H9 (cell line): ENCODE results near the gene LETM1. TPM values are rescaled to one million over a fixed set of nuclear protein-coding genes. Genes with fewer than 3 reads are reported as not detected.

Experiments
- DNase-seq: peaks from one replicate; pipeline ENCODE4 v3.0.0-alpha.2; 2017
- H2AFZ ChIP-seq: one replicate; pipeline ENCODE4 v1.6.1; 2013; ENCODE audit warnings: mild to moderate bottlenecking, low read length, control low read depth, moderate library complexity
- H2AK5ac ChIP-seq: 2 replicates; pipeline ENCODE4 v1.6.1; 2013; ENCODE audit warnings: low read length, control low read depth, mixed read lengths; ENCODE audit not compliant: insufficient read length
- H2BK120ac ChIP-seq: one replicate; pipeline ENCODE4 v1.6.1; 2013; ENCODE audit warnings: low read depth, mild to moderate bottlenecking, low read length, control low read depth, inconsistent platforms; ENCODE audit not compliant: poor library complexity, severe bottlenecking
- H2BK12ac ChIP-seq: 2 replicates; pipeline ENCODE4 v1.6.1; 2013; ENCODE audit warnings: low read length, control low read depth, mixed read lengths, low read depth; ENCODE audit not compliant: insufficient read length
- H2BK15ac ChIP-seq: 2 replicates; pipeline ENCODE4 v1.6.1; 2013; ENCODE audit warnings: low read depth, low read length, control low read depth
- H2BK20ac ChIP-seq: one replicate; pipeline ENCODE4 v1.6.1; 2013; ENCODE audit warnings: low read depth, mild to moderate bottlenecking, low read length, control low read depth, inconsistent platforms; ENCODE audit not compliant: poor library complexity, severe bottlenecking
- H2BK5ac ChIP-seq: 2 replicates; pipeline ENCODE4 v1.6.1; 2013; ENCODE audit warnings: low read length, control low read depth, mixed read lengths; ENCODE audit not compliant: insufficient read length
- H3K14ac ChIP-seq: 2 replicates; pipeline ENCODE4 v1.6.1; 2013; ENCODE audit warnings: low read length, control low read depth; ENCODE audit not compliant: insufficient read depth
- H3K18ac ChIP-seq: 2 replicates; pipeline ENCODE4 v1.6.1; 2013; ENCODE audit warnings: low read depth, mild to moderate bottlenecking, mixed read lengths, low read length, control low read depth; ENCODE audit not compliant: insufficient read length
- H3K23ac ChIP-seq: 2 replicates; pipeline ENCODE4 v1.6.1; 2013; ENCODE audit warnings: low read length, control low read depth, mixed read lengths, low read depth; ENCODE audit not compliant: insufficient read length
- H3K23me2 ChIP-seq: 2 replicates; pipeline ENCODE4 v1.6.1; 2013; ENCODE audit warnings: low read depth, mild to moderate bottlenecking, mixed read lengths, low read length, control low read depth; ENCODE audit not compliant: insufficient read length, poor library complexity, severe bottlenecking
- H3K27ac ChIP-seq: 2 replicates; pipeline ENCODE4 v1.5.1; 2013; ENCODE audit warnings: low read length, control low read depth, mixed read lengths, low read depth; ENCODE audit not compliant: insufficient read length
- H3K27me3 ChIP-seq: 2 replicates; pipeline ENCODE4 v1.6.1; 2013; ENCODE audit warnings: low read length, control low read depth, inconsistent platforms; ENCODE audit not compliant: insufficient read depth
- H3K4ac ChIP-seq: 2 replicates; pipeline ENCODE4 v1.6.1; 2013; ENCODE audit warnings: low read depth, mild to moderate bottlenecking, control low read depth, inconsistent platforms, low read length, moderate library complexity
- H3K4me1 ChIP-seq: 2 replicates; pipeline ENCODE4 v1.6.1; 2013; ENCODE audit warnings: low read length, control low read depth, inconsistent platforms; ENCODE audit not compliant: insufficient read depth
- H3K4me2 ChIP-seq: 2 replicates; pipeline ENCODE4 v1.6.1; 2013; ENCODE audit warnings: low read length, control low read depth, mixed read lengths; ENCODE audit not compliant: insufficient read length, insufficient read depth
- H3K56ac ChIP-seq: 2 replicates; pipeline ENCODE4 v1.6.1; 2013; ENCODE audit warnings: low read depth, mild to moderate bottlenecking, mixed read lengths, low read length, control low read depth; ENCODE audit not compliant: insufficient read length
- H3K79me1 ChIP-seq: 2 replicates; pipeline ENCODE4 v1.6.1; 2013; ENCODE audit warnings: low read depth, mild to moderate bottlenecking, moderate library complexity, low read length, control low read depth, inconsistent platforms; ENCODE audit not compliant: insufficient read depth, poor library complexity, severe bottlenecking
- H3K79me2 ChIP-seq: 2 replicates; pipeline ENCODE4 v1.6.1; 2013; ENCODE audit warnings: low read length, control low read depth, inconsistent platforms; ENCODE audit not compliant: insufficient read depth
- H3K9ac ChIP-seq: 2 replicates; pipeline ENCODE4 v1.6.1; 2013; ENCODE audit warnings: low read length, control low read depth, mixed read lengths; ENCODE audit not compliant: insufficient read length; ENCODE audit errors: extremely low read depth
- H3K9me3 ChIP-seq: one replicate; pipeline ENCODE4 v1.6.1; 2013; ENCODE audit warnings: low read depth, low read length, inconsistent platforms; ENCODE audit not compliant: control insufficient read depth
- H3T11ph ChIP-seq: one replicate; pipeline ENCODE4 v1.6.1; 2013; ENCODE audit warnings: mild to moderate bottlenecking, low read length, control low read depth, inconsistent platforms
- H4K20me1 ChIP-seq: one replicate; pipeline ENCODE4 v1.6.1; 2013; ENCODE audit not compliant: control insufficient read depth, insufficient read length, insufficient read depth
- H4K5ac ChIP-seq: 2 replicates; pipeline ENCODE4 v1.6.1; 2013; ENCODE audit warnings: low read depth, mild to moderate bottlenecking, mixed read lengths, low read length, control low read depth; ENCODE audit not compliant: insufficient read length
- H4K8ac ChIP-seq: replicated peaks from 2 replicates; pipeline ENCODE4 v1.6.1; 2013; ENCODE audit warnings: low read length, control low read depth, mixed read lengths, low read depth; ENCODE audit not compliant: insufficient read length
- H4K91ac ChIP-seq: 2 replicates; pipeline ENCODE4 v1.6.1; 2013; ENCODE audit warnings: low read depth, mild to moderate bottlenecking, moderate library complexity, mixed read lengths, low read length, control low read depth; ENCODE audit not compliant: insufficient read length
- H3K27ac Mint-ChIP-seq, 3 experiments: 2 replicates in 2 of 3; 3 replicates in 1 of 3; pipeline ENCODE4 v1.8.0; 2020 to 2021; ENCODE audit warnings: mixed read lengths in 3 of 3, mild to moderate bottlenecking in 1 of 3, moderate library complexity in 1 of 3
- H3K27me3 Mint-ChIP-seq: 2 replicates; pipeline ENCODE4 v1.8.0; 2021; ENCODE audit warnings: low read depth, mild to moderate bottlenecking, moderate library complexity, mixed read lengths
- H3K36me3 Mint-ChIP-seq, 3 experiments: 2 replicates in 2 of 3; 3 replicates in 1 of 3; pipeline ENCODE4 v1.8.0; 2020 to 2021; ENCODE audit warnings: low read depth in 3 of 3, mixed read lengths in 3 of 3; ENCODE audit not compliant: insufficient read depth in 1 of 3
- H3K4me1 Mint-ChIP-seq, 2 experiments: 2 replicates each; pipeline ENCODE4 v1.8.0; 2020; ENCODE audit warnings: mixed read lengths in 2 of 2
- H3K4me3 Mint-ChIP-seq, 2 experiments: 2 replicates in 1 of 2; 3 replicates in 1 of 2; pipeline ENCODE4 v1.8.0; 2020 to 2021; ENCODE audit warnings: mild to moderate bottlenecking in 2 of 2, mixed read lengths in 2 of 2, moderate library complexity in 1 of 2
- H3K9me3 Mint-ChIP-seq, 2 experiments: 2 replicates in 1 of 2; 3 replicates in 1 of 2; pipeline ENCODE4 v1.8.0; 2020; ENCODE audit warnings: mild to moderate bottlenecking in 2 of 2, mixed read lengths in 2 of 2, moderate library complexity in 1 of 2
- CTCF ChIP-seq: fragments of 200-600 bp; sonication (generic); conservative IDR thresholded peaks from 3 replicates; pipeline ENCODE4 v1.8.0; 2021; ENCODE audit warnings: antibody characterized with exemption, mild to moderate bottlenecking
- WGBS: extraction: QIAGEN DNeasy Blood & Tissue Kit; methylation state at CpG from one replicate; pipeline ENCODE4 v1.1.7; 2013; ENCODE audit warnings: missing lambda C conversion rate, low lambda C conversion rate, mixed read lengths; ENCODE audit not compliant: insufficient read length; ENCODE audit errors: extremely low coverage; 5-methylcytosine and 5-hydroxymethylcytosine counted together
- total RNA-seq: library from RNA; stranded (reverse); gene quantifications from 2 replicates; pipeline ENCODE4 v1.2.1, GENCODE V29; 2021

LETM1 gene
- total RNA-seq, 1 experiment from 2014 or later: 43.4 TPM

- no peak overlapping the region for H3K56ac ChIP-seq
- H3K9ac ChIP-seq: no peak overlapping the region
- peaks cover 7% of the 10 kb centered on the region for H3K23me2 ChIP-seq
- WGBS: no CpG with 5 or more reads among the region's 32 CpGs
- H3K18ac ChIP-seq: no peak overlapping the region
- no peaks in the 10 kb centered on the region for H4K20me1 ChIP-seq
- H3K79me2 ChIP-seq: no peaks in the 10 kb centered on the region
- H3K4ac ChIP-seq: no peak overlapping the region
- H3K27me3 Mint-ChIP-seq: peaks cover 29% of the 10 kb centered on the region
- peaks cover 1 to 24% (median 16%) of the 10 kb centered on the region in 3 experiments; a peak in 5 of 7 replicates for H3K36me3 Mint-ChIP-seq
- no peak overlapping the region for H2BK20ac ChIP-seq
- no peak overlapping the region for H4K8ac ChIP-seq
- no peaks in the 10 kb centered on the region for H3K79me1 ChIP-seq
- H3K4me1 ChIP-seq: no peaks in the 10 kb centered on the region
- no peak overlapping the region for H3K23ac ChIP-seq
- H2AK5ac ChIP-seq: no peak overlapping the region
- peaks cover 4 to 16% of the 10 kb centered on the region in 2 experiments; a peak in 2 of 4 replicates for H3K4me1 Mint-ChIP-seq
- H3T11ph ChIP-seq: no peak overlapping the region
- no peak overlapping the region for H4K91ac ChIP-seq
- no peak for DNase-seq
- no peak overlapping the region for H3K27ac Mint-ChIP-seq
- no peak overlapping the region for H3K14ac ChIP-seq
- no peak overlapping the region for H2AFZ ChIP-seq
- peaks cover 2% of the 10 kb centered on the region; the same call in 1 of the 2 replicates for H3K27me3 ChIP-seq
- no peak overlapping the region for H2BK5ac ChIP-seq
- H2BK12ac ChIP-seq: no peak overlapping the region
- H3K4me2 ChIP-seq: no peak overlapping the region
- H3K9me3 ChIP-seq: no peaks in the 10 kb centered on the region
- no peak overlapping the region for H3K27ac ChIP-seq
- H3K4me3 Mint-ChIP-seq: peak overlapping the region; percentile 58 to 62; a peak in 4 of 5 replicates
- no peak for TF ChIP-seq CTCF
- no peak overlapping the region for H2BK15ac ChIP-seq
- no peak overlapping the region for H2BK120ac ChIP-seq
- H3K9me3 Mint-ChIP-seq: no peaks in the 10 kb centered on the region
- no peak overlapping the region for H4K5ac ChIP-seq
Measured at GRCh38 chr4:1795299-1796195, 60.4 kb downstream of the LETM1 start.
